Astrocyte of the spinal cord (primary cell): ENCODE results near the gene EEF2.

Source experiments
- DNase-seq: peaks from one replicate; pipeline ENCODE4 v3.0.0; 2011; ENCODE audit warnings: low read depth, low spot score
- H3K4me3 ChIP-seq: 2 replicates; pipeline ENCODE4 v1.5.1; 2011; ENCODE audit warnings: low read depth, mild to moderate bottlenecking, low read length, moderate library complexity
- CTCF ChIP-seq: IDR thresholded peaks from 2 replicates; pipeline ENCODE4 v1.5.1; 2012; ENCODE audit warnings: low read depth, mild to moderate bottlenecking, low read length, inconsistent platforms
- in situ Hi-C: cut with HindIII; loops from 2 replicates; pipeline ENCODE4 v1.10.0; 2017; ENCODE audit warnings: low sequenced_read_pairs

The EEF2 gene

GRCh38 chr19:3983542-3983914 is 1.7 kb downstream of the EEF2 start:
- no peak for TF ChIP-seq CTCF
- peak overlapping the region; percentile 84 for H3K4me3 ChIP-seq
- no peak for DNase-seq
- in situ Hi-C loops: no loop called here

- no peak for TF ChIP-seq CTCF
- in situ Hi-C loops: no loop called here
- DNase-seq: peak; percentile 39
- peak overlapping the region; percentile 84 for H3K4me3 ChIP-seq
Observed at GRCh38 chr19:3982701-3983541, 2.3 kb downstream of the EEF2 start.

- in situ Hi-C loops: no loop called here
- TF ChIP-seq CTCF: no peak
- no peak for DNase-seq
- H3K4me3 ChIP-seq: no peak overlapping the region
Observed at GRCh38 chr19:3981736-3982681, 3.3 kb downstream of the EEF2 start.

- no peak for TF ChIP-seq CTCF
- no peak overlapping the region for H3K4me3 ChIP-seq
- in situ Hi-C loops: no loop called here
- DNase-seq: no peak
Observed at GRCh38 chr19:3981373-3981735, 3.9 kb downstream of the EEF2 start.

GRCh38 chr19:3980353-3981251 is 4.7 kb downstream of the EEF2 start:
- in situ Hi-C loops: no loop called here
- TF ChIP-seq CTCF: no peak
- no peak for DNase-seq
- H3K4me3 ChIP-seq: no peak overlapping the region
